ENCODE data around the gene STK39.
"Not testable (repeated sequence)": the region's sequence is repeated elsewhere in the genome, so short reads cannot be mapped to it uniquely, and the experiment has no call there.

The STK39 gene

DNA sequence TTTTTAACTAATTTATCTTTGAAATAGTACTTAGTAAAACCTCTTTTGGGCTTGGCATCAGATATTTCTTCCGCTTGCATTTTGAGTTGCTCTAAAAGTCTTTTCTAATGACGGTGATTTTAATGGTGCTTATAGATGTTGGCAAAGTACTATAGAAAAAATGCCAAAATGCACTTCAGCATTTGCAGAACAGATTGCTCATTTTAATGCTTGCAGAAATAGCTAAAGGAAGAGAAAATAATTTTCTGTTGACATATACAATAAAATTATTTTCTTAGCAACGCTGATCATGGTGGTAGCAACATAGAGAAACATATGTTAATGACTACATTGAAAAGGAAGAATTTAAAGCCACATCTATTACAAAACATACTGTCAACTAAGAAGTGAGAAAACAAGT is 170.7 kb downstream of the STK39 start:
- DNase-seq: no peak

DNA sequence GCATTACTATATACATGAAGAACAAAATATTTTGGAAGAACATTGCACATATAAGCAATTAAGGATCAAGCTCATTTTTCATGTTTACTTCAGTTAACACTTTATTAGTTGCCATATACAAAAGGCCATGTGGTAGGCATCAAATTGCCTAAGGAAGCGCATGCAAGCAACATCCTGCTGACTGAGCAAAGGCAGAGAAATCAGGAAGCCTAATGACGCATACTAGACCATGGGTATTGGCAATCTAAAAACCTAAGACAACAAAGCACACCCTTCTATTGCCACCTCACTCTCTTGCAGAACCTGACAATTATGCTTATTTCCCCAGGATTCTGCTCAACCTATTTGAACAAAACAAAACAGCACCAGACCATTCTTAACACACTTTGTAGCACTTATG is 171.9 kb downstream of the STK39 start:
- DNase-seq: no peak

DNA sequence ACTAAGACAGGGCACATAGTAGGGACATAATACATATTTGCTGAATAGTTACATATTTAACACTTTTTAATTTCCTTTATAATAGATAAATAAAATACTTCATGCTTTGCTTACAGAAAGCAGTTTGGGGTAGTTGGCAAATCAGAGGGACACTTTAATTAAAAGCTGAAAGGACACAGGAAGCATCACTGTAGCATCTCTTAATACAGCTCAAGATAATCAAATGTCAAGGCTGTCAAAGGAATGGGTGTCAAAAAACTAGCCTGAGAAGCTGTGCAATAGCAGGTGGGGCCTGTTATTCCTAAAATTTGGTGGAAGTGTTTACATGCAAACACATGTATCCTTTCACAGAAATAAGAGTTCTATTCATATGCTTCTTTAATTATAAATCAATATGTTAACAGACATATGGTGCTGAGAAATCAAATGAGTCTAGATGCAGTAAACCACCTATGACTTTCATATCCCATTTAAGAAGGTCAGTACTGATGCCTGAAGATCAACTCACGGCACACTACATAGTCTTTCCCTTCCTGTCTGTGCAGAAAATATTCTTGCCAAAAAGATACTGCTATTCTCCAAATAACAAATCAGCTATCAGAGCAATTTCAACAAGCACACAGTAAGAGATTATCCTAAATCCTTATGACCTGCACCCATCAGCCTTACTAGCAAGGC is 174.6 kb downstream of the STK39 start:
- no peak for DNase-seq

DNA sequence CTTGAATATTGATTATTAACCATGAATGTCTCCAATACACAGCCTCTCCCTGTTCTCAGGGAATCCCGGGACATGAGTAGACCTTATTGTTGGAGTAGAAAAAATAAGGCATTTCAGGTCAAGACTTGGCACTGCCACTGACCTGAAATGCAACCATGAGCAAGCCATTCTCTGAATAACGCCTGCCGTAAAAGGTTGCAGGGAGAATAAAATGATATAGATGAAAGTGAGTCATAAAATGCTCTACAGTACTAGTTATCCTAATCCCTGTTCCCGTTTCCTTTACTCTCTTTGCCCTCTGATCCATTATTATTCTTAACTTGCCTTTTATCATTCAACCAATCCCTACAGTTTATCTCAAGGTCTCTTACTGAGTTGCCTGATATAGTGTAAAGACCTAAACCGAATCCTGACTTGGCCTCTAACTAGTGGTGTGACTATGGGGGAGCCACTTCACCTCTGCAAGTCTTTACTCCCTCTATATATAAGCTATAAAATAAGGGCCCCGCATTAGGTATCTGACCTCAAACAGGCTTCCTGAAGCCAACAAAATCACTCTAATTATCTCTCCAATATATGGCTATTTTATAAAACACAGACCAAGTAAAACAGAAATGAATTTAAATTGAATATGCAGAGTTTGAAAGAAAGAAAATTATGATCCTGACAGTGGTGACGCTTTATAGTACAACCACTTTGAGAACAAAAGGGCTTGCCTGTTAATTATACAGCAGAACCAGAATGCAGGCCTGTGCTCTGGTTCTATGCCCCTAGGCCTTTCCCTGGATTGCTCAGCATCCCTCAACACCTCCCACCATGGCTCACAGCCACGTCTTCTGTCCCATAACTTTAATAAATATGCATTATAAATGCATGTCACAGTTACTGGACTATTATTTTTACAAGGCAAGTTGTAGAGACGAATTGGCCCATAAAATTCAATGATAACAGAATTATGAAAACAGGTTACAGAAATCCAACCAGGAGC is 183.1 kb downstream of the STK39 start:
- DNase-seq: no peak

DNA sequence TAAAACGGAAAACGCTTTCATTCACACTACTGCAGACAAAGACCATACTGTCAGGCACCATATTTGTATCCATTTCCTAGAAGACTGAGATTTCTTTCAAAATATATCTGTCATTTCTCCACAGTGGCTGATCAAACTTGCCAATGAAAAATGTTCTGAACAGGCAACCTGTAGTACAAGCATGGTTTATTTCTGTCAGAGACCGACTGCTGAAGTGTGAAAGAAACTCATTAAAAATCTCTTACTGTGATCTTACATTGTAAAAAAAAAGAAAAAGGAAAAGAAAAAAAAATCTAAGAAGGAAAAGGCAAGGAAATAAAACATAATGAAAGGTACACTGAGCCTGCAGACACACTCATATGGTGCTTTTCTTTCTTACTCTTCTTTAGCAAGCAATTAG is 184.5 kb downstream of the STK39 start:
- DNase-seq: no peak

DNA sequence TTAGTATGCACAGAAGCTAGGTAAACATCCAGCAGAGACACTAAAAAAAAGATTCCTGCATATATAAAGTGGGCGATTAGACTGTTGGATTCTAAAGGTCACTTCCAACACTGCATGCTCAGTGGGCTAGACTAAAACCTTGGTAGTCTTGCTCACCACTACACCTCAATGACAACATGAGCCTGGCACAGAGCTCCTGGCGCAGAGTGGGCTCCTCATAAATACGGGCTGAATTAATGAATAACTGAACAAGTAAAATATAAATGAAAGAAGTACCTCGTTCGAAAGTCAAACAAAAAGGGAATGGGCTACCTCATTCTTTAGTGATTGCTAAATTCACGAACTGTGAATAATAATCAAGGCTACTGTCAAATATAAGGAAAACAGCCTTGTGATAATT is 185.3 kb downstream of the STK39 start:
- no peak for DNase-seq

DNA sequence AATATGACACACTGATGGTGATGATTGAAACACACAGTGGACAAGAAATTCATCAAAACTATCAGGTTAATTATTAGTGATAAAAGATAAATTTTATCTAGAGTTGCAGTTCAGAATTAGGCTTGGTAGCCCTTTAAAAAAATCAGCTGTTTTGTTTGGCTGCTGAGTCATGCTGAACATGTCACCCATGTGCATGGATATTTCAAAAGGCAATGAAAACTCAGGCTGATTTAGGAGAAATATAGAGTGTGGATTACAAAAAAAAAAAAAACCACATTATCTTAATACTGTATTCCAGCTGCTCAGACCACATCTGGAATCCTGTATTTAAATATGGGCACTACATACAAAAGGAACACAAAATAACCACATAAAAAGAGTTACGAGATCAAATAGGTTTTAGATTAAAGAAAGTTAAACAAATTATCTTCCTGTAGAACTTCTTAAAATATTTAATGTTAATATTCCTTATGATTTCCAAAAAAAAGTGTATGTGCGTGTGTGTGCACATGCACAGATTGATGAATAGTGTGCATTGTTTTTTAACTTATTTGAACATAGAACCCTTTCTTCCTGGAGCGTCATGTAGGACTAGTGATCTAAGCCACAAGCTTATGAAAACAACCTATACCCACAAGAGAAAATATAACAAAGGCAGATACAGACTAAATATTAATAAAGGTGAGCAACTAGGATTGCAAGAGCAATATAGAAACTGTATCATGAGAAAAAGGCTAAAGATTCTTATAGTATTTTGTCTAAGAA is 186.2 kb downstream of the STK39 start:
- no peak for DNase-seq

DNA sequence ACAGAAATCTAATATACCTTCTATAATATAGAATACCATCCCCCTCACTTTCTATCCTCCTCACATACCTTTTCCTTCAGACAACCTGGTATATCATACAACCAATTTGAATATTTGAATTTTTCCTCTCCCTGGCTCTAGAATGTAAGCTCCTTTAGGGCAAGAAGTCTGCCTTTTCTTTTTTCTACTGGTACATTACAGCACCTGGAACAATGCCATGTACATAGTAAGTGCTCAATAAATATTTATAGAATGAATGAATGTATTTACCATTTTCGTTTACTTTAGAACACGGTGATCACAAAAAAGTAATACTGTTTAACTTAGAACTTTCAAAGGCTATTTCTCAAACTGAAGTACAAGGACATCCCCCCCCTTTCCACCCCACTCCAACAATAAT is 187.6 kb downstream of the STK39 start:
- DNase-seq: no peak

DNA sequence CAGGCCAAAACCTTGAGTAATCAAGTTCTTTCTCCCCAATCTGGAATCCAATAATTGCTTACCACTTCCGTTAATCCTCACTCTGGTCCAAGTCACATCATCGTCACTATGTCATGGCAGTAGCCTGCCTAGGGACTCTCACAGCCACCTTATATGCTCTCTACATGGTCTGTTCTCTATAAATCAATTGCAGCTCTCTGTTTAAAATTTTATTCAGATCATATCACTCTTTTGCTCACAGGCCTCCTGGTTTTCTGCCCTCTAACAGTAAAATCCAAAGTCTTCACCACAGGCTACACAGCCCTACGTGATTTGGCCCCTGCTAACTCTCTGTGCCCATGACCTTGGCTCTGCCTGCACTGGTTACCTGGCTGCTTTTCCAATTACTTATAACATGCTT is 188.7 kb downstream of the STK39 start:
- DNase-seq: no peak

DNA sequence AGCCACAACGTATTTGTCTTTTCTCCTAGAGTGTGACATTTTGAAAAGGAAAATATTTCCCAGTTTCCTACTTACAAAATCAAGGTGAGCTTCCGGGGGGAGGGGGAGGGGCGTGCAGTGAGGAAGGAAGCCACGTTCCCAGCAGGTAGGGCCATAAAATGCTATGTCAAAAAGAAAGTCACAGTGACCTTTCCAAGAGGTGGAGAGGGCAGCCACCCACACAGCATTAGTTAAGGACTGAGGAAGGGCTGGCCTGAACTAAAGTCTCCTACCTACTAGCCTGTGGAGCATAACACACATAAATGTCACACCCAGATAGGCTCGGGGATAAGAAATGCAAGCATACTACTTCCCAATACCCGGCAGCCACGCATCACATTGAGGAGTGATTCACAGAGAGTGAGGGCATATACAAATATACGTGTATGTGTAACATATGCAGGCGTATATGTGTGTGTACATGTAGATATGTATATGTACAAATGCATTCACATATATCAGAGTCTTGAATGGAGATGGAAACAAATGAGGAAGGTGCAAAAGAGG is 191.1 kb downstream of the STK39 start:
- no peak for DNase-seq

DNA sequence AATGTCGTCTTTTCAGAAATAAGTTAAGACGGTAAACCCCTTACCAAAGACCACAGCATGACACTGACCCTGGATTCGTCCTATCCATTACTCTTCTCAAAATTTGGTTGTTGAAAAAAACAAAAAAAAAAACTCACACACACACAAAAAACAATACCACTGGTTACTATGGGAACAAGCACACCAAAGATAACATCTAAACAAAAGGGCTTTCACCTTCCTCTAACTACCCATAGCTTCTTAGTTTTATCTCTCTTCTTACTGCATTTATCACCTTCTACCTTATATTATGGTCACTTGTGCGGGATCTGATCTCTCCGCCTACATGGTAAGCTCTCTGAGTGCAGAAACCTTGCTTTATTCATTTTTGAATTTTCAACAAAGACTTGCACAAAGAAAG is 192.7 kb downstream of the STK39 start:
- DNase-seq: no peak

DNA sequence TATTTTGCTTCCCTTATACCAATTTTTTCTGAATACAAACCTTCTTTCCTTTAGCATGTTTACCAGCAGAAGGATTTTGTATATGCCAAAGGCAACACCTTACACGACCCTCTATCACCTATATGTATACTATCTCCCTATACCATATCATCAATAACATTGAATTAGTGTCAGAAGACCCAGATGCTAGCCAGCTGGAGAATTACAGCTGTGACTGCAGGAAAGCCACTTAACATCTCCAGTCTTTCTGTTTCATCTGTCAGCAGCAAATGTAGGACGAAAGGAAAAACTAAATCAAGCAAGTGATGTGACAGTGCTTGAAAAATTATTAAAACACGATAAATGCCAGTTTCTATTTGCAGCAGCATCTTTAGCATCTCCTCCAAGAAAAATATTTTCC is 193.7 kb downstream of the STK39 start:
- DNase-seq: no peak

DNA sequence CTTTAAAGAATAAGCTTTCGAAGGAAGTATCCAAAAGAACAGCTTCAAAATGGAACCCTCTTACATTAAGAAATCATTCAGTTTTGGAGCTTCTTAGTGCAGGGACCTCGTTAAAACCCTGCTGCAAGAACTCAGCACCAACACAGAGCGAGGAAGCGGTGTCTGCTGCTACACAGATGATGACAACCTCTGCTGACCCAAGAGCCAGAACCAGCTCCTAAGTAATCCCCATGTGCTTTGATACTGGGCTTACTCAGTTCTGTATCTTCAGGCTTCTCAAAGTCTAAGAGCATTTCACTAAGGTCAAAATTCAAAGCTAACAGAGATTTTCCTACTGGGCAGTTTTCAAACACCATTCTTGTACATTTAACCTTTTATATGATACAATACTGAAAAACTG is 194.6 kb downstream of the STK39 start:
- no peak for DNase-seq

DNA sequence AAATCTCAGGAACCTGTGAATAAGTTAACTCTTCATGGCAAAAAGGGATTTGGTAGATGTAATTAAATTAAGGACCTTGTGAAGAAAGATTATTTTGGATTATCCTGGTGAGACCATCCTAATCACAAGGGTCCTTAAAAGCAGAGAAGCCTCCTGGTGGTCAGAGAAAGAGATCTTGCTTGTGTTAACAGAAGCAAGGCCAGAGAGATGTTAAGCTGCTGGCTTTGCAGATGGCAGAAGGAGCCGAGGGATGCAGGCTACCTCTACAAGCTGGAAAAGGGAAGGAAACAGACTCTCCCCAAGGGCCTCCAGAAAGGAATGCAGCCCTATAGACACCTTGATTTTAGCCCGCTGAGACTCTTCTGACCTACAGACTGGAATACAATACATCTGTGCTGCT is 197.0 kb downstream of the STK39 start:
- DNase-seq: no peak

DNA sequence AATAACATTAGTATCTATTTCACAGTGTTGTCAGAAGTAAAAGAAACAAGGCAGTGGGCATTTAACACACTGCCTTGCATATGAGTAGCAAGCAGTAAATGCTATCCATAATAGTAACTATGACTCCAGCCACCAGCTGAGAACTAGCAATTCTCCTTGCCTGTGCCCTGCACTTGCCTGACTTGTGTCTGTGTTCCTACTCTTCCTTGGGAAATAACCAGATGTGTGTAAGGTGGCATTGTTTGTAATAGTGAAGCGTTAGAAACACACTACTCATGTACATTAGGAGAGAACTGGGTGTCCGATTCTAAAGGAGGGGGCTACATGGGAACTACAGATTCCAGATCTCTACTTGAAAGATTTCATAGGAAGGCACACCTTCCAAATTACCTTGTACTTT is 197.8 kb downstream of the STK39 start:
- DNase-seq: no peak

DNA sequence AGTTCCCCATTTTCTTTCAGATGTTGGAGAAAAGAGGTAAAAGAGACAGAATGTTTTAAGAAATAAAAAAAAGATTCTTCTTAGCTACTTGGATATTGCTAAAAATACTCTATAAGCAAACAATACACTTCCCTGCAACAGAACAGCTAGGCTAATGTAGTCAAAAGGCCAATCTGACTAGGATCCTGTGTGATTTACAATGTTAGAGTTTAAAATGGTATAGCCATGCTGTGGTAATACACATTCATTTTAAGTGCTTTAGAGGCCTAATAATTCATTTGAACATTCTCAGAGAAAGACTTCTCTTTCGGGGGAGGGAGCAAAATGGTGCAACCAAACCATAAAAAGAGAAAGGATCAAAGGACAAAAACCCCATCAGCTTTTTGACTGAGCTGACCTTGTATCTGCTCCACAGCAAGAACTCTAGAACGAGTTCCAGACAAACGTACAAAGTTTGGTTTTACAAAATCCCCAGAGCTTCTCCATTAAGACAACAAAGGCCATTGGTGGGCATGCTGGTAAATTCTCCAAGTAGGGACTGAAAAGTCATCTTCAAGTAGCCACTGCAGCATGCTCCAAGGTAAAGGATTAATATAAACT is 200.2 kb downstream of the STK39 start:
- DNase-seq: no peak

DNA sequence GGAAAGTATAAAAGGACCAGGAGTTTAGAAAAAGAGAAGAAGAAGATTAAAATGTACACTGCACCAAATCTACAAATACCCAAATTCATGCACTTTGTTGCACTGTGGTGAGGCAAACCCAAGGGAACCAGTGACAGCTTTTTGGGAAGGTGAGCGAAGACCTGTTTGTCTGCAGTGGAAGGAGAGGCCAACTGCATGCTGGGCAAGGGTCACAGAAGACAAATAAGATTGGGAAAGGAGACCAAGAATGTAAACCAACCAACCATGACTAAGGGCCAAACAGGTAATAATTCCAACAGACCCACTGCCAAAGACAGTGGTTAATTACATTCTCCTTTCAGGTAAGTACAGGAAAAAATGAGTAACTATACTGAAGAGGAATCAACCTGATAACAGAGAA is 202.8 kb downstream of the STK39 start:
- DNase-seq: no peak

DNA sequence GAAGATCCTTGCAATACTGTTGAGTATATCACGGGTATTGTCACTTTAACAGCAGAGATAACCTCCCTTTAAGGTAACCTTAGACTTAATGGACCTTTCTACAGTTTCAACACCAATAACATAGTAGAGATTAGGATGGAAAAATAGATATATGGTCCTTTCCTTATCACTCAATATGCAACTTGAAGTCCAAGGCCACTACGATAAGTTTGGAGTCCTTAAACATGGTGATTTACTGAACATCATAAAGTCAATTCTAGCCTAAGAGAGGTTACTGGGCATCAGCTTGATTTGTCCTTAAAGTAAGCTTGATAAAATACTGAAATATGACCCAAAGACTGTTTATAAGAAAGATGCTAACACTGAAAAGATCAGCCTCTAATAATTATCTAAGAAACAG is 203.2 kb downstream of the STK39 start:
- DNase-seq: no peak

DNA sequence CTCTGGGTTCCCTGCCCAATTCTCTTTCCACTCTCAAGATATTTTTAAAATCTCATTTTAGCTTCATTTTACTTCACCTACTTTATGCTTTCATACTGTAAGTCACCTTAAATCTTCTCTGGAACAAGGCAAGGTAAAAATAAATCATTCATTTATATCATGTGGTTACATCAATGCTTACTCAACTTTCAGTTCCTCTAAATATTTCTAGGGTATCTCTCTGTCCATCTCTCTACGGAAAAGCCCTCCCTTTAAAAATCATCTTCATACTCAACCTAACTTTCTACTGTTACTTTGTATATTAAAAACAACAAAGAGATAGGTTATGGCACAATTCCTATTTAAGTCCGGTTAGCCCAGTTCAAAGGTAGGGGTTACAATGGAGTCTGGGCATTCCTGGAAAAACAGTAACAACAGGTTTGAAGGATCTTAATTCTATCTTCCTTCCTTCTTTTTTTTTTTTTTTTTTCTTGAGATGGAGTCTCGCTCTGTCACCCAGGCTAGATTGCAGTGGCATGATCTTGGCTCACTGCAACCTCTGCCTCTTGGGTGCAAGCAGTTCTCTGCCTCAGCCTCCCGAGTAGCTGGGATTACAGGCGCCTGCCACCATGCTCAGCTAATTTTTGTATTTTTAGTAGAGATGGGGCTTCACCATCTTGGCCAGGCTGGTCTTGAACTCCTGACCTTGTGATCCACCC is 205.1 kb downstream of the STK39 start:
- not testable (repeated sequence) for DNase-seq

DNA sequence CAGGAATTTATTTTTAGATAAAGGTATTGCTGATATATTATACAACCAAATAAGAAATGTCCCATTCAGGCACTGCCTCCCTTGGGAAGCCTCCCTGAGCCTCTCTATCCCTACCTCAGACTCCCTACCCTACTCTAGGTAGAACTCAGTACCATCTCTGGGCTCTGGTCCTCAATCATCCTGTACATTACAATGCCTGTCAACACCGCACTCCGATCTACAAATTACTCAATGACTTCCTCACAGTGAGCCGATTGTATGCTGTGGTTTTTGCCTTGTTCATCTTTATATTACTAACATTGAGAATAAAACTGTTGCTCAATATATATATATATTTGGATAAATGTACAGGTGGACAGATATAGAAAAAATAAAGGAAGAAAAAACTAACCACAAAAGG is 207.5 kb downstream of the STK39 start:
- no peak for DNase-seq

DNA sequence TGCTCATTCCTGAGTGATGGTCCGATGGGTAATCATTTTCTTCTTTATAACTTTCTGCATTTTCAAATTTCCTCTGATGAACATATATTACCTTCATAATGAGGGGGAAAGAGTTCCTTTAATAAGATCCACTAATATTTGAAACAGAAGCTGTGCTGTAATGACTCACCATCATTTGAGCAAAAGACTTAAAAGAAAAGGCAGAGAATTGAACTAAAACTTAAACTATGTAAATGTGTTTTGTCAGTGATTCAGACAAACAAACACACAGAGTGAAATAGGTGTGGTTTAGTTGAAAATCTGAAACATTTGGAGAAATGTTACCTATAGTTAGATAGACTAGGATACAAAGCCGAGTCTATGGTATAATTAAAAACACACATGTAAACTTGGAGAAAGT is 209.6 kb downstream of the STK39 start:
- DNase-seq: no peak

DNA sequence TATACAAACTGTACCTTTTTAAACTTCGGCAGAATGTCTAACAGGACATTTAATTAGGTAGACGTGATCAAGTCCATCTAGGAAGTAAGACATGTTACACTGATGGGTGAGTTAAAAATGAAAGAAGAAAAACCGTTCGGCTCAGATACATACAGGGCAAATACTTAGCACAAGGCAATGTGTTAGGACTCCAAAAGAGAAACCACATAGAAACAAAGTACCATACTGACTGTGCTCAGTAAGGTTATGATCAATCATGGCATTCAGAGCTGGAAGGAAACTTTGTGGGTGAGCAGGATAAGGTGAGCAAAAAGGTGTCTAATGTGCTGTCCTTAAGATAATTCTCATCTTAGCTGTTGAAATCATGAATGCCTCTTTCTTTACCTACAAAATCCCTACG is 211.9 kb downstream of the STK39 start:
- no peak for DNase-seq

Measured in stimulated activated CD4-positive, alpha-beta T cell treated with anti-CD3 and anti-CD28 coated beads, Interleukin-4, amount 100 ng/mL, for 24 hours (primary cell).